Panc1 (cell line): ENCODE measurements around the gene F11.

ENCODE experiments used
- POLR2AphosphoS5 ChIP-seq: IDR thresholded peaks from 2 replicates; pipeline ENCODE4 v1.6.1; 2012; ENCODE audit warnings: mild to moderate bottlenecking, low read depth, low read length, moderate library complexity
- SIN3A ChIP-seq: IDR thresholded peaks from 2 replicates; pipeline ENCODE4 v1.6.1; 2012; ENCODE audit warnings: low read depth, mild to moderate bottlenecking, low read length, moderate library complexity, borderline replicate concordance; ENCODE audit not compliant: insufficient read depth
- TCF7L2 ChIP-seq: IDR thresholded peaks from 2 replicates; pipeline ENCODE4 v1.6.1; 2011; ENCODE audit warnings: mild to moderate bottlenecking, low read depth, low read length, inconsistent platforms
- TF ChIP-seq, protein P1 (sequence below): fragments of 450-650 bp; IDR thresholded peaks from 2 replicates; pipeline ENCODE4 v1.5.1; 2017; ENCODE audit warnings: mild to moderate bottlenecking
- TF ChIP-seq, protein P2 (sequence below), 2 experiments: IDR thresholded peaks; 2 replicates each; pipeline ENCODE4 v1.6.1; 2011 to 2012; ENCODE audit warnings: low read depth in 2 of 2, control low read depth in 1 of 2, low read length in 1 of 2, mild to moderate bottlenecking in 1 of 2, moderate library complexity in 1 of 2; ENCODE audit not compliant: insufficient read depth in 1 of 2

GRCh38 chr4:186255122-186255521 lies 10.9 kb upstream of the F11 start:
- TF ChIP-seq, protein P1, sequence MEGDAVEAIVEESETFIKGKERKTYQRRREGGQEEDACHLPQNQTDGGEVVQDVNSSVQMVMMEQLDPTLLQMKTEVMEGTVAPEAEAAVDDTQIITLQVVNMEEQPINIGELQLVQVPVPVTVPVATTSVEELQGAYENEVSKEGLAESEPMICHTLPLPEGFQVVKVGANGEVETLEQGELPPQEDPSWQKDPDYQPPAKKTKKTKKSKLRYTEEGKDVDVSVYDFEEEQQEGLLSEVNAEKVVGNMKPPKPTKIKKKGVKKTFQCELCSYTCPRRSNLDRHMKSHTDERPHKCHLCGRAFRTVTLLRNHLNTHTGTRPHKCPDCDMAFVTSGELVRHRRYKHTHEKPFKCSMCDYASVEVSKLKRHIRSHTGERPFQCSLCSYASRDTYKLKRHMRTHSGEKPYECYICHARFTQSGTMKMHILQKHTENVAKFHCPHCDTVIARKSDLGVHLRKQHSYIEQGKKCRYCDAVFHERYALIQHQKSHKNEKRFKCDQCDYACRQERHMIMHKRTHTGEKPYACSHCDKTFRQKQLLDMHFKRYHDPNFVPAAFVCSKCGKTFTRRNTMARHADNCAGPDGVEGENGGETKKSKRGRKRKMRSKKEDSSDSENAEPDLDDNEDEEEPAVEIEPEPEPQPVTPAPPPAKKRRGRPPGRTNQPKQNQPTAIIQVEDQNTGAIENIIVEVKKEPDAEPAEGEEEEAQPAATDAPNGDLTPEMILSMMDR: no peak
- TF ChIP-seq POLR2AphosphoS5: no peak
- TF ChIP-seq, protein P2, sequence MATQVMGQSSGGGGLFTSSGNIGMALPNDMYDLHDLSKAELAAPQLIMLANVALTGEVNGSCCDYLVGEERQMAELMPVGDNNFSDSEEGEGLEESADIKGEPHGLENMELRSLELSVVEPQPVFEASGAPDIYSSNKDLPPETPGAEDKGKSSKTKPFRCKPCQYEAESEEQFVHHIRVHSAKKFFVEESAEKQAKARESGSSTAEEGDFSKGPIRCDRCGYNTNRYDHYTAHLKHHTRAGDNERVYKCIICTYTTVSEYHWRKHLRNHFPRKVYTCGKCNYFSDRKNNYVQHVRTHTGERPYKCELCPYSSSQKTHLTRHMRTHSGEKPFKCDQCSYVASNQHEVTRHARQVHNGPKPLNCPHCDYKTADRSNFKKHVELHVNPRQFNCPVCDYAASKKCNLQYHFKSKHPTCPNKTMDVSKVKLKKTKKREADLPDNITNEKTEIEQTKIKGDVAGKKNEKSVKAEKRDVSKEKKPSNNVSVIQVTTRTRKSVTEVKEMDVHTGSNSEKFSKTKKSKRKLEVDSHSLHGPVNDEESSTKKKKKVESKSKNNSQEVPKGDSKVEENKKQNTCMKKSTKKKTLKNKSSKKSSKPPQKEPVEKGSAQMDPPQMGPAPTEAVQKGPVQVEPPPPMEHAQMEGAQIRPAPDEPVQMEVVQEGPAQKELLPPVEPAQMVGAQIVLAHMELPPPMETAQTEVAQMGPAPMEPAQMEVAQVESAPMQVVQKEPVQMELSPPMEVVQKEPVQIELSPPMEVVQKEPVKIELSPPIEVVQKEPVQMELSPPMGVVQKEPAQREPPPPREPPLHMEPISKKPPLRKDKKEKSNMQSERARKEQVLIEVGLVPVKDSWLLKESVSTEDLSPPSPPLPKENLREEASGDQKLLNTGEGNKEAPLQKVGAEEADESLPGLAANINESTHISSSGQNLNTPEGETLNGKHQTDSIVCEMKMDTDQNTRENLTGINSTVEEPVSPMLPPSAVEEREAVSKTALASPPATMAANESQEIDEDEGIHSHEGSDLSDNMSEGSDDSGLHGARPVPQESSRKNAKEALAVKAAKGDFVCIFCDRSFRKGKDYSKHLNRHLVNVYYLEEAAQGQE (IDR thresholded peaks at IDR 0.05; ENCODE audit: insufficient read depth in 1 of 2, low read depth in 2 of 2, low read length in 1 of 2): no peak
- TF ChIP-seq TCF7L2: no peak
- no peak for TF ChIP-seq SIN3A
